ENCODE data around the gene ASCC3. TPM values are rescaled to one million over a fixed set of nuclear protein-coding genes. Genes with fewer than 3 reads are reported as not detected.
A peak's percentile ranks its signal among the peaks of the same experiment; 100 is the strongest.

ASCC3 gene
- total RNA-seq, 1 donor from 2014 or later: 112 TPM

DNA sequence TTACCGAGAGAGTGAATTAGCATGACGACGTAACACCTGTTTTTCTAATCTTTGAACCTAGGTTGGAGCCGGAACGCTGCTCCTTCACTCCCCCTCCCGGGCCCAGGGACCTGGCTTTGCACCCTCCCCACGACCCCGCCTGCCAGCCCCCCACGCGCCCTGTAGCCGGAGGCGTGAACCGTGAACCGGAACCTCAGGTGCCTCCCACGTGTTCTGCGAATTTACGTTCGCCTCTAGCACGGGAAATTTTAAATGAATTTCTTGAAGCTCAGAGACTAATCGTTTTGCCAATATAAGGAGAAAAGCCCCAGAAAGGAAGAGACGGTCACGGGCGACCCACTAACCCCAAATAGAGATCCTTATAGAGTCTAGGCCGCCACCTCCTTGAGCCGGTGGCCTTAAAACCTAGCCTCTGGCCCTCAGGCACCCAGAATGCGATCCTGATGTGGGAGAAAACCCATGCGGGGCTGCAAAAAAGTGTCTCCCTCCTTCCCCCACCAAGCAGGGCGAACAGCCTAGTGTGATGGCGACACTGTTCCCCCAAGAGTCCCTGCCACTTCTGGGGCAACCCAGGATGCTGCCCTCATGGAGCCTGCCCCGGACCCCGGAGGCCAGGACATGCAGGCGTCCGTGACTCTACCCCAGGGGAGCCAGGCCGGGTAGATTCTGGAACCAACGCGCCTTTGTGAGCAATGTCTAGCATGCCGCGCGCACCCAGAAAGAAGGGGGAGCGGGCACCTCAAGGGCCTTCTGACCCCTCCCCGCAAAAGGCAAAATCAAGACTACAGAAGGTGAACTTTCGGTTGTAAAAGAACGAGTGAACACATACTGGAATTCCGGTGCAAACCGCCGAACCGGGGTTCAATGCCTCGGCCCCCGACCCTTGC is 413.8 kb downstream of the ASCC3 start:
- DNase-seq (ENCODE audit: low read depth): no peak

DNA sequence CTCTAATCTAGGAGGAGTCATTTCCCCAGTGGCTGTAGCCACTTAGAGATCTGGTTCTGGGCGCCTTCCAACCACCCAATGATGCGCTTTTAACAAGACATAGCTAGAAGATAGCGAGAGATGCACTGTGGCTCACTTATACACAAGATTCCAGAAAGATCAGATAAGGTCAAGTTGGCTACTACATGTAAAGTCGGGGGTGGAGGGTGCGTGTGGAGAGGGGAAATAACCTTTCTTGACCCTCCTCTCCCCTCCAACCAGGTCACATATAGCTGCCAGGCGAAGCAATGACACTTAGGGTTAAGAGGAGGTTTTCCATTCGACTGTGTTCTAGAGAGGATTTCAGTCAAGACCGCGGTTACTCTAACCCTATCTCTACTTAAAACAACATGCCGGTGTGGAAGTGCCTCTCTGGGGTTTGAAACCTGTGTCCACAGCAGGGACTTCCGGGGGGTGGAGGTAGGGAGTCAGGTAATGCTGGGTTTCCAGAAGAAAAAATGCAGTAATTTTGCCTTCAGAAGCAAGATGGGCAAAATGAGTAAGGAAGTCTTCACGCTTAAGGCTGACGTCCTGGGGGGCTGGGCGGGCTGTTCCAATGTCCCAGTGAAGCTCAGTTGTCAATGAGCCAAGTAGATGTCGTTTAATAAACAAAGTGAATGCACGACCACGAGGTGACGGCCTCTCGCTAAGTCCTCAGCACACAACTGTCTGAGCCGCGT is 414.6 kb downstream of the ASCC3 start:
- DNase-seq (ENCODE audit: low read depth): peak; percentile 48

DNA sequence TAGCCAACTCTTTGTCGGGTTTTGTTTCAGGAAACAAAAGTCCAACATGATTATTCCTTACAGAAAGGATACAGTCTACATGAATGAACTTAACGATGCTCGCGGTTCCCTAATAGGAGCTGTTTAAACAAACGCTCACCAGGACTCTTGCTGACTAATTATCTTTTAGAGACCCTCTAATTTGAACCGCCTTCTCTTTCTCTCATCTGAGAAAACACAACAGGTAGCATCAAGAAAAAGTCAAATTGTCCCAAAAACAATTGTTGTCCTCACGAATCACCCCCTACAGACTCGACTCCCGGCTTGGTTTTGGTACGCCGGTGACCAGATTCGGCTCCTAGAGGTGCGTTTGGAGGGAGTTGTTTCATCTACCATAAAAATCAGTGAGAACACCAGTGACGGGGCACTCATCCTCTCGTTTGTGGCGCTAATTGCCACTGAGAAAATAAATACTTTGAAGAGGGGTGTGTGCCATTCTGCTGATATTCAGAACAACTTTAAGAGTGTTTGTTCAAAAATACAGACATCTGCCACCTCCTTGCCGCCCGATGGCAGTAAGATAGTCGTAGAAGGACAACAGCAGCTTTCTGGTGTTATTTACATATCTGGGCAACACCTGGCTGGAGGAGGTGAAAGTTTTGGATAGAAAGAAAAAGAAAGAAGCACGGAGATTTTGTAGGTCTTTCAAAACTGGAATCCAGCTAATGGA is 415.3 kb downstream of the ASCC3 start:
- no peak for DNase-seq (ENCODE audit: low read depth)

DNA sequence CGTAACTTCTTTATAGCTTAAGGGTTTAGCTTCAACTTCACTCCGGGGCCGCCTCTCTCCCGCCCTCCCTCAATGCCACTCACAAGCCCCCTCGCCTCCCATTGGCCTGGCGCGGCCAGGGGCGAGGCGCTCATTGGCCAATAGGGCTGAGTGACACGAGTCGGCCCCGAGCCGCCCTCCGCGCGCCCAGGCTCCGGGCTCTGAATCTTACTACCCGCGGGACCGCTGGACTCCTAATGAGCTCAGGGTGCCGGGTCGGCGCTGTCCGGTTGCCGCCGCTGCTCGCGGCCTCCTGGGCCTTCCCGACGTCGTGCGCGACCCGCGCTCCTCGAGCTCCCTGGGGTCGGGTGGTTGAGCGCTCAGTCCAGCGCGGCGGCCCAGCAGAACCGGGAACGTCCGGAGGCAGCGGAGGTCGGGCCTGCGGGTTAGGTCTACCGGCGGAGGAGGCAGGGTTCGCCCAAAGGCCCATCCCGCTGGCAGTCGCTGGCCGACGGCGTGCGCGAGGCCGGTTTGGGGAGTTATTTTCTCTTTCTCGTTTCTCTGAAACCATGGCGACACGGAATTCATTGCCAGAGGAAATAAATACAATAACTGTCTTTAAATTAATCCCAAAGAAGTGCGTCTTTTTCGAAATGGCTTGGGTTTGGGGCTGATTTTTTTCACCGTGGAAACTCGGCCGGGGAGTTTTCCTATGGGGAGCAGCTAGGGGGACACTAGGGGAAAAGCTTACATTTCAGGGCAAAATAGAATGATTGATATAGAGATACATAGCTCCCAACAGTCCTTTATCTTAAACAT is 416.0 kb downstream of the ASCC3 start, which contains the start of gene SIM1:
SIM1 (minus strand) TSS at position 19 of the 798 bp plus-strand sequence. CDS start 1,453 bp downstream, outside the sequence.
- DNase-seq (ENCODE audit: low read depth): peak; percentile 73

DNA sequence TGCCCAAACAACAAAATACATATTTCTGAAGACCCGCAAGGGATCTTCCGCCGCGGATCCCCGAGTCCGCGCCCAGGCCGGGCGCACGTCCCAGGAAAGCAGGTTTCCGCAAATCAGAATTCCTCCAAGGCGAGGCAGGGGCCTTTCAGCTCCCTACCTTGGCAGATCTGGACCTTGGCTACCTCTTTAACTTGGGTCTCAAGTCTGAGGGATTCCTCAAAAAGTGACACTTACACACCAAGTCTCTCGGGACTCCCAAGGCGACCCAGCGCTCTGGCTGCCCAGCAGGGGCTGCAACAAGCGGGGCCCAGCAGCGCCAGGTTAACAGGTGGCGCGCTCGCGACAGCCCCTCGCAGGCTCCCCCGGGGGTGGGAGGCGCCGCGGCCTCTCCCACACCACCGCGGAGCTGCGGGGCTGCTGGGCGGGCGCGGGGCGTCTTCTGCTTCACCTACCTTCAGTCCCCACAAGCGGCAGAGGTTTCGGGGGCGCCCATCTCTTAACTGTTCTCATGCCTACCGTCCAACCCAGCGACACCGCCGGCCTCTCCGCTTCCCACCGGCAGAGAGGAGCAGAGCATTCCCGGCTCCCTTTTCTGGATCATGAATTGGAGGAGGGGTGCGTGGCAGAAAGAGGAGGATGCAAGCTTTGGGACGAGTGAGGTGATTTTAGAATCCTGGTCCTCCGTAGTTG is 416.8 kb downstream of the ASCC3 start:
- DNase-seq (ENCODE audit: low read depth): no peak

DNA sequence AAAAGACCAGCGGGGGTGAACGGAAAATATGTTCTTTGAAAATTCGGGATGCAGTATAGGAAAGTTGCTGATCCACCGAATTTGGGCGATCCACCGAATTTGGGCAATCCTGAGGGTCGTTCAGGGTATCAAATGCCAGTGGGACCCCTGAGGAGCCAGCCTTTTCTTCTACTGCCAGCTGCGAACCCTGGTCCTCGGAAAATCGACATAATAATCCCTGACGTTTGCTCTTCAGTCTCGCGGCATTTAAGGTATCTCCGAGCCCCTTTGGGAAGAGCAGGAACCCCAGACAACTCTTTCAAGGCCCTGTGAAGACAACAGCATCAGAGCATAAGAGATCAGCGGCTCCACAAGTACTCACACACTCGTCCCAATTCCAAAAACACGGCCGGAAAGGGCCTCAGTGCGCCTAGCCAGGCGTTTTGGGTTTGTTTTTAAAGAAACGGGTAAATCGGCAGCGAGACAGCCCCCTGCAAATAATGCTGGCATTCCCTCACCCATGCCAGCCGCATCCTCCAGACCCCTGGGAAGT is 417.4 kb downstream of the ASCC3 start:
- no peak for DNase-seq (ENCODE audit: low read depth)

DNA sequence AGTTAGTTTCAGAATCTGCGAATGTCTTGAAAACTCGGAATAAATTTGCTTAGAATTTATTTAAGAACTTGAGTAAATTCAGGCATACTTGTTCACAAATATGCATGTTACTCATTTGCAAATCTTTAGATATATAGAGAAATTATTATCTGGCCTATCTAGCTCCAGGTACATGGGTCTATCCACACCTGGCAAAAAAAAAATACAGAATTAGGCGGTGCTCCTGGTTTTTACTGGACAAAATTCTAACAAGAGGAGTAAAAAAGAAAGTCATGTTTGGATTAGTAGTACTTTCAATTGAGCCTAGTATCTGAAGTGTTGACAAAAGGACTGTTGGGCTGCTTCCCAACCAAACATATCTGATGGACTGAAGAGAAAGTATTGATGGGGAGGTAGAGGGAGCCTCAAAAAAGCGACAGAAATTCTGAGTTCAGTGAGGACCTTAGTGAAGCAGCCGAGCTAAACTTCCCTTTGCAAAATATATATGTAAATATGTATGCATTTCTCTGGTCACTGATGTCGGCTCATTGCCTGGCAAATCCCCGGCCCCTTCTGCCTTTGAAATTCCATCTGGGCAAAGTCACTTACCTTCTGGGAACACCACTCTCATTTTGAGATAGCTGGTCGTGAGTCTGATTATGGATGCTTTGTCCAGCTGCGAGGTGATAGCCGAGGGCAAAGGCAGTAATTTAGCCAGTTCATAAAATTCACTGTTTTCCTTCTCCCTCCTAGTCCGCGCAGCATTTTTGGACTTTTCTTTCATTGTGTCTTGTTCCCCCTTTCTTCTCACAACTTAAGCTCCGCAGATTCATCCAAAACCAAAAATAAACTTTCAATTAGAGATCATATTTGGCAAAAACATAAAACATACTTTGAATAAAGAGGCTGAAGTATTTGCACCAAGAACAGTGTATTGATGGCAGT is 418.2 kb downstream of the ASCC3 start:
- DNase-seq (ENCODE audit: low read depth): no peak

DNA sequence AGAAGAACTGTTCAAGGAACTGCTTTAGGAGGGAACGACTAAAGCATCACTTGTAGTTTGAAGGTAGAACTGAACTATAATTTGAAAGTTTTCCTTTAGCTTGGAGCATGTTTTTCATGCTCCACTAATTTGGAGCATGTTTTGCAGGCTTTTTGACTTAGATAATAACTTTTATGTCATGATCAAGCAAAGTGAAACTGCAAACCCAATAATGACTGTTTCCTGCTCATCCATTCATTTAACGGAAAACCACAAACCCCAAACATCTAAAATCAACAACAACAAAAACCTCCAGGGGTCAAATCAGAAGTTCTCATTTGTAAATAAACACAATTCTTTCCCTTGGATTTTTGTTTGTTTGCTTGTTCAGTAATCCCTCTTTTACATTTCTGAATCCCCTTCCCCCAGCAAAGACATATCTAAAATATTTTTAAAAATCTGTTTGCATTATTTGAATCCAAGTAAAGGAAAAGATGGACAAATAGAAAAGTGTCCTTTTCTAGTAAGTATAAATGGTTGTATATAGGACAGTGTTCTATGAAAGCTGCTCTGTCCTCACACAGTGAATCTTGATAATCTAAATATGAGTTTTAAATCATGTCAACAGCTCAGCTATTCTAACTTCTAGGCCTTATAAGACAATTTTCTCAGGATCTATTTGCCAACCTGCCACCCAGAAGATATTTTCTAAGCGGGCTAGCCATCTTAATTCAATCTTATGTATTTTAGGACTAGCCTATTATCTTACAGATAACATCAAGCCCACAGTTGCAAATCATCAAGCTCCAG is 419.0 kb downstream of the ASCC3 start:
- no peak for DNase-seq (ENCODE audit: low read depth)

DNA sequence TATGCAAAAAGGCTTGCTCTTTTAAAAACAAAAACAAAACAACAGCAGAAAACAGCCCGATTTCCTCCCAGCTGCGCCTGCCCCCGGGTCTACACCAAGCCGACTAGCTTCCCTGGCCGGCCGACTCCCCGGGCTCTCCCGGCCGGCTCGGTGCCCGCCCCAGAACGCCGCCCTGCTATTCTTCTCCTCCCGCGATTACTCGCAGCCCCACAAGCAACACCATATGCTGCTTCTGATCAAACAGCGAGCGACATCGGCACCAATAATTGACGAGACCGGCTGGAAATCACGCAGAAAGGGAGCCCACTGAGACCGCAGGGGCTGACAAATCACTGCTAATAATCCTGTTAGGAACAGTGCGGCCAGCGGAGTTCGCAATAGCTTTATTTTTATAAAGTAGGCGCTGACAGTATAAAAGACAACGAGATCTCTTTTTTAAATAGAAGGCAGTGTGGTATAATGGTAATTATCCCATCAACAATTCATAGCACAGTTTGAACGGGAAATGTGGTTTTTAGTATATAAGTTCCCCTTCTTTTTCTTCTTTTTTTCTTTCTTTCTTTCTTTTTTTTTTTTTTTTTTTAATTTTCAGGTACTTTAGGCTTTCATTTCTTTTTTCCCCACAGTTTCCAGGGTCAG is 419.7 kb downstream of the ASCC3 start:
- no peak for DNase-seq (ENCODE audit: low read depth)

DNA sequence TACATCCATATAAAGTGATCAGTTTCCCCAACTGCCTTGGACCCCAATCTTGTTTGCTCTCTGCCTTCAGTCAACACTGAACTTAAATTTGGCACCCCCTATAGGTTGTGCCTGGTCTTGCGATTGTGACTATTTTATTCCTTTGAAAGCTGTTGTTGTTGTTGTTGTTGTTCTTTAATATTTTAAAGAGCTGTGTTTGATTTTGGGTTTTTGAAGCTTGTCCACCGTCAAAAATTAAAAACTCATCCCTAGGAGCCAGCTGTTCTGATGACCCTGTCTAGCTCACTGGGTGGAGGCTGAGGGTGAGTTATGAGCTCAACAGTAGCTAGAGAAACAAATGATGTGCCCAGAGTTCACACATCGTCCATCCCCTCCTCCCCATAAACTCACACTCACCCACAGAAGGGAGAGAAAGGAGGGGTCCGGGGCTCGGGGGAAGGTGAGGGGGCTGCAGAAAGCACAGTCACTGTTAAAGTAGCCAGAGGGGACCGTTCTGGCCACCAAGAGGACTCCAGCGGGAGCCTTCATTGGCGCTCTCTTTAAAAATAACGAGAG is 420.4 kb downstream of the ASCC3 start:
- peak; percentile 55 for DNase-seq (ENCODE audit: low read depth)

DNA sequence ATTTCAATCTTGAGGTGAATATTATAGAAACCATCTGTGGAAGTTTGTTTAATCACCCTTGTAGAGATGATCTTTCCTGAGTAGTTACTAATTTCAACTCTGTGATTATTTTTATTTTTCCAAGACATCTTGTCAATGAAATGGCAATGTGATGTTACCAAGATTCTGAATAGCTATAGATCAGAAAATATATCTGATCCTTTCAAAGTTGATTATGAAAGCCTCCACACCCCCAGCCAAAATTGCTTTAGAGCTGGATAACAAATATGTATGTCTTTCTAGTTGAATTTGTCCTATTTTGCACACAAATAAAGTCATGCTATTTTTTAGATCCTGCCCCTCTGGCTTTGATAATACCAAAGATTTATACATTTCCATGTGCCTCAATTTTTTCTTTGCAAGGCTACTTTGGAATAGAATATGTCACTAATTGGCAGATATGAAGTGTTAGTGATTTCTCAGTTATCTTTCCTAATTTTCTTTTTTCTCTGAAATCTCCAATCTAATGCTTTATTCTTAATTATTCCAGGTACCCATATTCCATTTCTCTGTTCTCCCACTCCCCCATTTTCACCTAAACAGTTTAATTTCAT is 421.4 kb downstream of the ASCC3 start:
- DNase-seq (ENCODE audit: low read depth): no peak

DNA sequence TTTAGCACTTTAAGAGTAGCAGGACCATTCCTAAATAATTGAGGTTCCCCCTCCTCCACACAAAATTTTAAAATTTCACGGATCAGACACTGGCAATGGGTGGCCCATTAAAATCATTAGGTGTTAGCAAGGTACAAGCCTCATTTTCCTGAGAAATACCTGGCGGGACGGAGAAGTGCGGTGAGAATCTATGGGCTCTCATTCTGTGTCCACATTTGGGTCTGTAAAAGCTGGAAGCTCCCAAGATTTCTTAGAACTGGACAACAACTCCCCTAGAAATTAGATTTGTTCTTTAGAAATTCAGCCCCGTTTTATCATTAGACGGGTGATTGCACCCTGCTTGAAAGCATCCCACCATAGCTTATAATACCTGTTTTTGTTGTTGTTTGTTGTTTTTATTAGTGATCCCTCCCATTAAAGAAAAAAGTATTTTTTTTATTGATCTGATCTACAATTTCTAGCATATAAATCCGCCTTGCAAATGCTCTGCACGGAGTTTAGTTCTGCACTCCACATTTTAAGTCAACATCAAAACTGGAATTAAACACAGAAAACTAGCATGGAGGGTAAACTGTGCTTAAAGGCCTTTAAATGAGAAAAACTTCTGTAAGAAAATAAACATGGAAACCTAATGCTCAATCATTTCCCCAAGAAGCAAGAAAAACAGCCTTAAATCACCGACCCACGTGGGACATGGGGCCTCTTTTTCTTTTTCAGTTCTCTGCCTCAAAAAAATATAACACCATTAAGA is 422.1 kb downstream of the ASCC3 start:
- DNase-seq (ENCODE audit: low read depth): no peak
